ENCODE data around the gene CRYBB3. TPM values are rescaled to one million over a fixed set of nuclear protein-coding genes. Genes with fewer than 3 reads are reported as not detected.

CRYBB3 gene
- polyA plus RNA-seq, 1 donor (not counting 4 experiments of a cell fraction or from before 2014, with no cell fraction given), result not detected

DNA sequence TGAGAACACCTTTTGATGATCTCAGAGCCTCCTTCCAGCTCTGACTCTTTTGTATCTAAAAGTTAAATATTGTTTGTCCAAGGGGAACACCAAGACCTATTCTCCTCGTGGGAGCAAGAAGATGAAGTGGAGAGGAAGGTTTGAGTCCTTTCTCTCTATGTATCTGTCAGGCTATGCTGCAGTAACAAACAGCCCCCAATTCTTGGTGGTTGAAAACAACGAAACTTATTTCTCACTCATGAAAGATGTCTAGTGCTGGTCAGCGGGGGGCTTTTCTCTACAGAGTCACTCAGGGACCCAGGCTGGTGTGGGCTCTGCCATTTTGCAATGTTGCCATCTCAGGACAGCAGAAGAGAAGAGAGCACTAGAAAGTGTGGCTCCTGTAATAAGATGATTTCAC, 13.6 kb downstream of the CRYBB3 start:
- Histone ChIP-seq H3K27me3 (ENCODE audit: control insufficient read depth, extremely low read depth, insufficient read depth, low read length) (peaks cover 3% of the 10 kb centered on the region), H3K36me3 (ENCODE audit: control insufficient read depth in 2 of 2, extremely low read depth in 1 of 2, insufficient read depth in 2 of 2, low read length in 2 of 2) (no peaks in the 10 kb centered on the region), H3K4me1 (ENCODE audit: control insufficient read depth, extremely low read depth, insufficient read depth, low read length) (no peaks in the 10 kb centered on the region), H3K4me2 (ENCODE audit: control insufficient read depth, extremely low read depth, insufficient read depth, low read depth, low read length) (no peak overlapping the region), H3K27ac (ENCODE audit: control insufficient read depth, insufficient read depth, low read length) (no peak overlapping the region), H2AFZ (ENCODE audit: control insufficient read depth, low read length) (no peak overlapping the region), H3K9ac (ENCODE audit: control insufficient read depth, extremely low read depth, insufficient read depth, low read length) (no peak overlapping the region), H4K20me1 (ENCODE audit: control insufficient read depth, extremely low read depth, insufficient read depth, low read length) (no peaks in the 10 kb centered on the region), H3K4me3 (ENCODE audit: control insufficient read depth in 2 of 3, extremely low read depth in 1 of 3, insufficient read depth in 2 of 3, low read depth in 1 of 3, low read length in 3 of 3) (no peak overlapping the region), H3K9me1 (ENCODE audit: control insufficient read depth, extremely low read depth, insufficient read depth, low read length) (no peaks in the 10 kb centered on the region), H3K79me2 (ENCODE audit: control insufficient read depth, insufficient read depth, low read length) (no peaks in the 10 kb centered on the region), H3K9me3 (ENCODE audit: control insufficient read depth, low read depth, low read length) (no peaks in the 10 kb centered on the region)
- DNase-seq (ENCODE audit: low read depth, low spot score) (no peak), FAIRE-seq (no peak)
- TF ChIP-seq, protein P1, sequence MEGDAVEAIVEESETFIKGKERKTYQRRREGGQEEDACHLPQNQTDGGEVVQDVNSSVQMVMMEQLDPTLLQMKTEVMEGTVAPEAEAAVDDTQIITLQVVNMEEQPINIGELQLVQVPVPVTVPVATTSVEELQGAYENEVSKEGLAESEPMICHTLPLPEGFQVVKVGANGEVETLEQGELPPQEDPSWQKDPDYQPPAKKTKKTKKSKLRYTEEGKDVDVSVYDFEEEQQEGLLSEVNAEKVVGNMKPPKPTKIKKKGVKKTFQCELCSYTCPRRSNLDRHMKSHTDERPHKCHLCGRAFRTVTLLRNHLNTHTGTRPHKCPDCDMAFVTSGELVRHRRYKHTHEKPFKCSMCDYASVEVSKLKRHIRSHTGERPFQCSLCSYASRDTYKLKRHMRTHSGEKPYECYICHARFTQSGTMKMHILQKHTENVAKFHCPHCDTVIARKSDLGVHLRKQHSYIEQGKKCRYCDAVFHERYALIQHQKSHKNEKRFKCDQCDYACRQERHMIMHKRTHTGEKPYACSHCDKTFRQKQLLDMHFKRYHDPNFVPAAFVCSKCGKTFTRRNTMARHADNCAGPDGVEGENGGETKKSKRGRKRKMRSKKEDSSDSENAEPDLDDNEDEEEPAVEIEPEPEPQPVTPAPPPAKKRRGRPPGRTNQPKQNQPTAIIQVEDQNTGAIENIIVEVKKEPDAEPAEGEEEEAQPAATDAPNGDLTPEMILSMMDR (optimal IDR thresholded peaks at IDR 0.05 in 1 of 3, IDR thresholded peaks at IDR 0.05 in 1 of 3, conservative IDR thresholded peaks at IDR 0.05 in 1 of 3; ENCODE audit: extremely low read depth in 1 of 3, insufficient read depth in 2 of 3, low read length in 3 of 3), result no peak
- no peak for TF ChIP-seq EZH2 (IDR thresholded peaks at IDR 0.05; ENCODE audit: low read length)
- dilution Hi-C loops (cut with MboI; ENCODE audit: extremely low pct_ligation_motif_present, low sequenced_read_pairs), result no loop called here

DNA sequence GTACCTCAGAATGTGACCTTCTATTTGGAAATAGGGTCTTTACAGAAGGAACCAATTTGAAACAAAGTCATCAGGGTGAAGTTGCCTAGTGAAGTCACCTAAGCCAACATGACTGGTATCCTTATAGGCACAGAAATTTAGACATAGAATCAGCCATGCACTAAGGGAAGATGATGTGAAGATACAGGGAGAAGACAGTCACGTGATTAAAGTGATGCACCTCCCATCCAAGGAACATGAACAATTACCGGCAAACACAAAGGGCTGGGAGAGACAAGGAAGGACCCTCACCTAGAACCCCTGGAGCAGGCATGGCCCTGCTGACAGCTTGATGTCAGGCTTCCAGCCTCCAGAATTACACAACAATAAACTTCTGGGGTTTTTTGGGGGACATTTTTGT, 16.6 kb downstream of the CRYBB3 start:
- no peaks in the 10 kb centered on the region for H3K9me3 ChIP-seq (ENCODE audit: control insufficient read depth, low read depth, low read length)
- dilution Hi-C loops (cut with MboI; ENCODE audit: extremely low pct_ligation_motif_present, low sequenced_read_pairs), result no loop called here
- FAIRE-seq (no peak), DNase-seq (ENCODE audit: low read depth, low spot score) (no peak)
- H3K4me1 ChIP-seq (ENCODE audit: control insufficient read depth, extremely low read depth, insufficient read depth, low read length), result no peaks in the 10 kb centered on the region
- H3K9me1 ChIP-seq (ENCODE audit: control insufficient read depth, extremely low read depth, insufficient read depth, low read length), result no peaks in the 10 kb centered on the region
- no peak overlapping the region for H3K27ac ChIP-seq (ENCODE audit: control insufficient read depth, insufficient read depth, low read length)
- H2AFZ ChIP-seq (ENCODE audit: control insufficient read depth, low read length), result no peak overlapping the region
- H3K4me3 ChIP-seq (ENCODE audit: control insufficient read depth in 2 of 3, extremely low read depth in 1 of 3, insufficient read depth in 2 of 3, low read depth in 1 of 3, low read length in 3 of 3), result no peak overlapping the region
- H4K20me1 ChIP-seq (ENCODE audit: control insufficient read depth, extremely low read depth, insufficient read depth, low read length), result no peaks in the 10 kb centered on the region
- H3K9ac ChIP-seq (ENCODE audit: control insufficient read depth, extremely low read depth, insufficient read depth, low read length), result no peak overlapping the region
- no peaks in the 10 kb centered on the region for H3K36me3 ChIP-seq (ENCODE audit: control insufficient read depth in 2 of 2, extremely low read depth in 1 of 2, insufficient read depth in 2 of 2, low read length in 2 of 2)
- no peaks in the 10 kb centered on the region for H3K79me2 ChIP-seq (ENCODE audit: control insufficient read depth, insufficient read depth, low read length)
- no peak overlapping the region for H3K4me2 ChIP-seq (ENCODE audit: control insufficient read depth, extremely low read depth, insufficient read depth, low read depth, low read length)
- no peak for TF ChIP-seq EZH2 (IDR thresholded peaks at IDR 0.05; ENCODE audit: low read length)
- TF ChIP-seq, protein P1 (optimal IDR thresholded peaks at IDR 0.05 in 1 of 3, IDR thresholded peaks at IDR 0.05 in 1 of 3, conservative IDR thresholded peaks at IDR 0.05 in 1 of 3; ENCODE audit: extremely low read depth in 1 of 3, insufficient read depth in 2 of 3, low read length in 3 of 3), result no peak
- peaks cover 11% of the 10 kb centered on the region for H3K27me3 ChIP-seq (ENCODE audit: control insufficient read depth, extremely low read depth, insufficient read depth, low read length)
